K562 (cell line): ENCODE measurements around the gene MMP15. TPM values are rescaled to one million over a fixed set of nuclear protein-coding genes. Genes with fewer than 3 reads are reported as not detected.
A peak's percentile ranks its signal among the peaks of the same experiment; 100 is the strongest.

Experiments
- CBFA2T2 ChIP-seq: fragments of 450-650 bp; conservative IDR thresholded peaks from 2 replicates; pipeline ENCODE4 v1.6.1; 2017; ENCODE audit warnings: mild to moderate bottlenecking
- CBX1 ChIP-seq: sonication (generic); IDR thresholded peaks from 2 replicates; pipeline ENCODE4 v1.6.1; 2016; ENCODE audit warnings: antibody characterized with exemption, low read depth, mild to moderate bottlenecking
- CBX8 ChIP-seq: fragments of 200-600 bp; sonication (generic); IDR thresholded peaks from 2 replicates; pipeline ENCODE4 v1.6.1; 2012; ENCODE audit warnings: borderline replicate concordance, mixed run types, low read depth, mild to moderate bottlenecking, moderate library complexity, mixed read lengths, low read length, control low read depth, inconsistent platforms; ENCODE audit not compliant: poor library complexity, severe bottlenecking; ENCODE audit errors: extremely low read depth
- E2F3 ChIP-seq: fragments of 250-450 bp; sonication (Bioruptor Pico); IDR thresholded peaks from 2 replicates; pipeline ENCODE4 v1.4.0; 2020; ENCODE audit warnings: mild to moderate bottlenecking
- HDAC1 ChIP-seq, 2 experiments: fragments of 450-650 bp; IDR thresholded peaks; 2 replicates each; pipeline ENCODE4 v1.6.1; 2016 to 2017; ENCODE audit warnings: inconsistent platforms in 1 of 2, mild to moderate bottlenecking in 1 of 2, moderate library complexity in 1 of 2
- HDAC2 ChIP-seq: fragments of 450-650 bp; IDR thresholded peaks from 2 replicates; pipeline ENCODE4 v1.6.1; 2016; ENCODE audit warnings: mild to moderate bottlenecking
- JUN ChIP-seq, 2 experiments: sonication (generic) in 1 of 2; formaldehyde crosslinking in 1 of 2; IDR thresholded peaks; 2 replicates each; pipeline versions ENCODE4 v1.6.1 to v1.8.0; 2012 to 2022; ENCODE audit warnings: borderline replicate concordance in 2 of 2, mild to moderate bottlenecking in 2 of 2, improper control_type of control experiment in 1 of 2, low read depth in 1 of 2, low read length in 1 of 2, missing genetic modification reagents in 1 of 2
- KLF6 ChIP-seq: fragments of 250-450 bp; sonication (Bioruptor Pico); IDR thresholded peaks from 2 replicates; pipeline ENCODE4 v1.4.0; 2020; ENCODE audit warnings: mild to moderate bottlenecking, moderate library complexity, borderline replicate concordance
- L3MBTL2 ChIP-seq: fragments of 450-650 bp; IDR thresholded peaks from 2 replicates; pipeline ENCODE4 v1.6.1; 2016; ENCODE audit warnings: mild to moderate bottlenecking, moderate library complexity
- MTA1 ChIP-seq: fragments of 450-650 bp; IDR thresholded peaks from 2 replicates; pipeline ENCODE4 v1.6.1; 2017; ENCODE audit warnings: borderline replicate concordance
- NFIC ChIP-seq: fragments of 450-650 bp; IDR thresholded peaks from 2 replicates; pipeline ENCODE4 v1.6.1; 2017; ENCODE audit warnings: mild to moderate bottlenecking, inconsistent platforms
- PYGO2 ChIP-seq: fragments of 450-650 bp; IDR thresholded peaks from 2 replicates; pipeline ENCODE4 v1.6.1; 2016; ENCODE audit warnings: mild to moderate bottlenecking, missing genetic modification characterization, moderate library complexity, missing compliant biosample characterization
- RAD21 ChIP-seq, 2 experiments: fragments of 250-450 bp in 1 of 2; fragments of 450-650 bp in 1 of 2; sonication (Bioruptor Pico) in 1 of 2; formaldehyde crosslinking in 1 of 2; IDR thresholded peaks in 1 of 2; conservative IDR thresholded peaks in 1 of 2; 2 replicates each; pipeline versions ENCODE4 v1.4.0 to v1.8.0; 2020 to 2022; ENCODE audit warnings: mild to moderate bottlenecking in 2 of 2, moderate library complexity in 1 of 2
- RCOR1 ChIP-seq, 2 experiments: IDR thresholded peaks; 2 replicates each; pipeline ENCODE4 v1.6.1; 2012; ENCODE audit warnings: low read depth in 2 of 2, low read length in 2 of 2, borderline replicate concordance in 1 of 2, improper control_type of control experiment in 1 of 2
- SMARCA4 ChIP-seq: fragments of 450-650 bp; IDR thresholded peaks from 2 replicates; pipeline ENCODE4 v1.6.1; 2016
- SMARCC2 ChIP-seq: fragments of 450-650 bp; IDR thresholded peaks from 2 replicates; pipeline ENCODE4 v1.6.1; 2017; ENCODE audit warnings: antibody characterized with exemption, moderate library complexity, mild to moderate bottlenecking, low read depth
- TAL1 ChIP-seq: fragments of 450-650 bp; IDR thresholded peaks from 2 replicates; pipeline ENCODE4 v1.6.1; 2016; ENCODE audit warnings: mild to moderate bottlenecking
- TRIM24 ChIP-seq, 2 experiments: fragments of 450-650 bp; IDR thresholded peaks; 2 replicates each; pipeline ENCODE4 v1.6.1; 2016
- ZKSCAN8 ChIP-seq: fragments of 200-800 bp; sonication (Bioruptor generic); IDR thresholded peaks from 2 replicates; pipeline ENCODE4 v1.6.1; 2016; ENCODE audit warnings: missing genetic modification characterization, missing compliant biosample characterization
- ZNF695 ChIP-seq: fragments of 450-650 bp; formaldehyde crosslinking; IDR thresholded peaks from 2 replicates; pipeline ENCODE4 v1.4.0; 2020; ENCODE audit warnings: mild to moderate bottlenecking, moderate library complexity
- polyA plus RNA-seq, 8 experiments: library from polyadenylated mRNA; depleted of rRNA in 4 of 8; stranded (reverse) in 5 of 8; unstranded in 3 of 8; fragments of >200 nt; fragmentation: Nextera tagmentation in 2 of 8; fragmentation: Illumina TruSeq in 1 of 8; extraction: Ambion mirVana in 2 of 8; extraction: Trizol in 1 of 8; gene quantifications; 2 replicates each; pipeline versions ENCODE4 v1.2.1 to v1.2.3, GENCODE V29; 2011 to 2014; ENCODE audit warnings: inconsistent platforms in 1 of 8, missing spikeins in 1 of 8
- total RNA-seq, 7 experiments: library from RNA; depleted of rRNA in 6 of 7; stranded (reverse); fragments of >200 nt in 6 of 7; fragmentation: Illumina TruSeq in 2 of 7; extraction: Trizol in 2 of 7; gene quantifications; 2 replicates each; pipeline versions ENCODE4 v1.2.1 to v1.2.3, GENCODE V29; 2011 to 2021; ENCODE audit warnings: low replicate concordance in 1 of 7
- TF ChIP-seq, protein P1 (sequence below): sonication (generic); formaldehyde crosslinking; IDR thresholded peaks from 2 replicates; pipeline ENCODE4 v1.8.1; 2023; ENCODE audit warnings: mild to moderate bottlenecking, missing genetic modification reagents, moderate library complexity
- TF ChIP-seq, protein P2 (sequence below): fragments of 450-650 bp; IDR thresholded peaks from 2 replicates; pipeline ENCODE4 v1.6.1; 2016
- TF ChIP-seq, protein P3 (sequence below), 3 experiments: IDR thresholded peaks in 2 of 3; conservative IDR thresholded peaks in 1 of 3; 2 replicates each; pipeline ENCODE4 v1.5.1; 2011 to 2012; ENCODE audit warnings: low read length in 3 of 3, mild to moderate bottlenecking in 3 of 3, control low read depth in 2 of 3, improper control_type of control experiment in 1 of 3, inconsistent platforms in 1 of 3, low read depth in 1 of 3, mixed read lengths in 1 of 3, moderate library complexity in 1 of 3; ENCODE audit not compliant: insufficient read depth in 2 of 3

MMP15 gene
- total and polyA plus RNA-seq, 9 of the 15 experiments (the other 6 are each of a cell fraction or from before 2014, with no cell fraction given), result 0.01 to 20.4 (median 5.5) TPM

DNA sequence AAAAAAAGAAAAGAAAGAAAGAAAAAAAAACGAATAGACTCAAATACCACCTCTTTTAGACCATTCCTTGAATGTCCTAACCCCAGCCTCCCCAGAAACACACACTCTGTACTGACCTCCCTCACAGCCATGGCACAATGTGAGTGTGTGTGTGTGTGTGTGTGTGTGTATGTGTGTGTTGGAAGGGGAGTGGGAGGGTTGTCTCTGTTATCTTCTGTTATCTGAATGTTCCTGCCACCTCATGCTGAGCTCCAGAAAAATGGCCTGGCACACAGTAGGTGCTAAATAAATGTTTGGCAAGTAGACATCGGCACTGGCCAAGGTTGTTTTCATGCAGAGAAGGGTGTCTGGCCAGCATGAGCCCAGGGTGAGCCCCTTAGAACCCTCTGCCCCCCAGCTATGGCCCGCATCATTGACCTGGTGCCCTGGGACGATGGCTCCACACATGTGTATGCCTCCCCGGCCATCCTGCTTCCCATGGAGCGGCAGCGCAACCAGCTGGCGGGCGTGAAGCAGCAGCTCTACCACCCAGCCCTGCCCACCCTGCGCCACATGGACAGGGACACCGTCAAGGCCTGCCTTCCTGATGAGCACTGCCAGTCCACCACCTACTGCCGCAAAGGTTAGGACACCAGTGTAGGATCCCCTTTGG lies 48.0 kb upstream of the MMP15 start (continued):
- TF ChIP-seq KLF6 (no peak), ZNF695 (CRISPR knock-in tag) (no peak), PYGO2 (tag) (peak; percentile 60; the same call in 1 of the 2 replicates), SMARCA4 (peak; percentile 80), RCOR1 (IDR thresholded peaks at IDR 0.05; ENCODE audit: borderline replicate concordance in 1 of 2, low read depth in 2 of 2, low read length in 2 of 2) (peak in 1 of 2 experiments; percentile 44; a peak in 2 of 4 replicates), JUN (IDR thresholded peaks at IDR 0.05; ENCODE audit: borderline replicate concordance, low read depth, low read length) (no peak), JUN (CRISPR knock-in tag; IDR thresholded peaks at IDR 0.05; ENCODE audit: borderline replicate concordance) (no peak), ZKSCAN8 (peak; percentile 99), E2F3 (CRISPR knock-in tag) (no peak), HDAC1 (IDR thresholded peaks at IDR 0.05) (peak in 1 of 2 experiments; percentile 52; a peak in 1 of 4 replicates), NFIC (peak; percentile 30; the same call in 1 of the 2 replicates), TAL1 (peak; percentile 50; the same call in 1 of the 2 replicates), RAD21 (CRISPR knock-in tag; conservative IDR thresholded peaks at IDR 0.05 in 1 of 2, IDR thresholded peaks at IDR 0.05 in 1 of 2) (peak in 1 of 2 experiments; percentile 29; a peak in 2 of 4 replicates), SMARCC2 (no peak), CBFA2T2 (peak; percentile 47), MTA1 (peak; percentile 28; the same call in 1 of the 2 replicates), CBX1 (no peak), HDAC2 (0 out of 2 replicates have a peak, but pooled peaks have one; percentile 20), TRIM24 (IDR thresholded peaks at IDR 0.05) (0 out of 4 replicates have a peak, but pooled peaks have one; percentile 30 to 42), CBX8 (no peak), L3MBTL2 (0 out of 2 replicates have a peak, but pooled peaks have one; percentile 7)
- TF ChIP-seq, protein P1, sequence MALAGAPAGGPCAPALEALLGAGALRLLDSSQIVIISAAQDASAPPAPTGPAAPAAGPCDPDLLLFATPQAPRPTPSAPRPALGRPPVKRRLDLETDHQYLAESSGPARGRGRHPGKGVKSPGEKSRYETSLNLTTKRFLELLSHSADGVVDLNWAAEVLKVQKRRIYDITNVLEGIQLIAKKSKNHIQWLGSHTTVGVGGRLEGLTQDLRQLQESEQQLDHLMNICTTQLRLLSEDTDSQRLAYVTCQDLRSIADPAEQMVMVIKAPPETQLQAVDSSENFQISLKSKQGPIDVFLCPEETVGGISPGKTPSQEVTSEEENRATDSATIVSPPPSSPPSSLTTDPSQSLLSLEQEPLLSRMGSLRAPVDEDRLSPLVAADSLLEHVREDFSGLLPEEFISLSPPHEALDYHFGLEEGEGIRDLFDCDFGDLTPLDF (CRISPR knock-in tag), result no peak
- TF ChIP-seq, protein P2, sequence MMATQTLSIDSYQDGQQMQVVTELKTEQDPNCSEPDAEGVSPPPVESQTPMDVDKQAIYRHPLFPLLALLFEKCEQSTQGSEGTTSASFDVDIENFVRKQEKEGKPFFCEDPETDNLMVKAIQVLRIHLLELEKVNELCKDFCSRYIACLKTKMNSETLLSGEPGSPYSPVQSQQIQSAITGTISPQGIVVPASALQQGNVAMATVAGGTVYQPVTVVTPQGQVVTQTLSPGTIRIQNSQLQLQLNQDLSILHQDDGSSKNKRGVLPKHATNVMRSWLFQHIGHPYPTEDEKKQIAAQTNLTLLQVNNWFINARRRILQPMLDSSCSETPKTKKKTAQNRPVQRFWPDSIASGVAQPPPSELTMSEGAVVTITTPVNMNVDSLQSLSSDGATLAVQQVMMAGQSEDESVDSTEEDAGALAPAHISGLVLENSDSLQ, result no peak
- TF ChIP-seq, protein P3, sequence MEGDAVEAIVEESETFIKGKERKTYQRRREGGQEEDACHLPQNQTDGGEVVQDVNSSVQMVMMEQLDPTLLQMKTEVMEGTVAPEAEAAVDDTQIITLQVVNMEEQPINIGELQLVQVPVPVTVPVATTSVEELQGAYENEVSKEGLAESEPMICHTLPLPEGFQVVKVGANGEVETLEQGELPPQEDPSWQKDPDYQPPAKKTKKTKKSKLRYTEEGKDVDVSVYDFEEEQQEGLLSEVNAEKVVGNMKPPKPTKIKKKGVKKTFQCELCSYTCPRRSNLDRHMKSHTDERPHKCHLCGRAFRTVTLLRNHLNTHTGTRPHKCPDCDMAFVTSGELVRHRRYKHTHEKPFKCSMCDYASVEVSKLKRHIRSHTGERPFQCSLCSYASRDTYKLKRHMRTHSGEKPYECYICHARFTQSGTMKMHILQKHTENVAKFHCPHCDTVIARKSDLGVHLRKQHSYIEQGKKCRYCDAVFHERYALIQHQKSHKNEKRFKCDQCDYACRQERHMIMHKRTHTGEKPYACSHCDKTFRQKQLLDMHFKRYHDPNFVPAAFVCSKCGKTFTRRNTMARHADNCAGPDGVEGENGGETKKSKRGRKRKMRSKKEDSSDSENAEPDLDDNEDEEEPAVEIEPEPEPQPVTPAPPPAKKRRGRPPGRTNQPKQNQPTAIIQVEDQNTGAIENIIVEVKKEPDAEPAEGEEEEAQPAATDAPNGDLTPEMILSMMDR (IDR thresholded peaks at IDR 0.05 in 2 of 3, conservative IDR thresholded peaks at IDR 0.05 in 1 of 3; ENCODE audit: insufficient read depth in 2 of 3, low read depth in 1 of 3, low read length in 3 of 3), result peak in 2 of 3 experiments; percentile 41 to 45; a peak in 3 of 6 replicates
